ENCODE results near the gene APLN. TPM values are rescaled to one million over a fixed set of nuclear protein-coding genes. Genes with fewer than 3 reads are reported as not detected.

Gene APLN
- polyA plus RNA-seq, 1 donor (not counting 4 experiments of a cell fraction or from before 2014, with no cell fraction given): 1.8 TPM

GRCh38 chrX:129642641-129643040 is 12.1 kb downstream of the APLN start:
- no peak overlapping the region for H3K27ac ChIP-seq (ENCODE audit: control insufficient read depth, insufficient read depth, low read length)
- H3K79me2 ChIP-seq (ENCODE audit: control insufficient read depth, insufficient read depth, low read length): no peaks in the 10 kb centered on the region
- H4K20me1 ChIP-seq (ENCODE audit: control insufficient read depth, extremely low read depth, insufficient read depth, low read length): no peaks in the 10 kb centered on the region
- H3K9me1 ChIP-seq (ENCODE audit: control insufficient read depth, extremely low read depth, insufficient read depth, low read length): no peaks in the 10 kb centered on the region
- H3K9ac ChIP-seq (ENCODE audit: control insufficient read depth, extremely low read depth, insufficient read depth, low read length): no peak overlapping the region
- FAIRE-seq (no peak), DNase-seq (ENCODE audit: low read depth, low spot score) (no peak)
- H3K4me2 ChIP-seq (ENCODE audit: control insufficient read depth, extremely low read depth, insufficient read depth, low read depth, low read length): no peak overlapping the region
- dilution Hi-C loops (cut with MboI; ENCODE audit: extremely low pct_ligation_motif_present, low sequenced_read_pairs): no loop called here
- no peaks in the 10 kb centered on the region for H3K4me1 ChIP-seq (ENCODE audit: control insufficient read depth, extremely low read depth, insufficient read depth, low read length)
- no peak overlapping the region for H2AFZ ChIP-seq (ENCODE audit: control insufficient read depth, low read length)
- H3K36me3 ChIP-seq (ENCODE audit: control insufficient read depth in 2 of 2, extremely low read depth in 1 of 2, insufficient read depth in 2 of 2, low read length in 2 of 2): no peaks in the 10 kb centered on the region
- TF ChIP-seq CTCF (optimal IDR thresholded peaks at IDR 0.05 in 1 of 3, IDR thresholded peaks at IDR 0.05 in 1 of 3, conservative IDR thresholded peaks at IDR 0.05 in 1 of 3; ENCODE audit: extremely low read depth in 1 of 3, insufficient read depth in 2 of 3, low read length in 3 of 3): no peak
- no peak for TF ChIP-seq EZH2 (IDR thresholded peaks at IDR 0.05; ENCODE audit: low read length)
- H3K9me3 ChIP-seq (ENCODE audit: control insufficient read depth, low read depth, low read length): no peaks in the 10 kb centered on the region
- H3K4me3 ChIP-seq (ENCODE audit: control insufficient read depth in 2 of 3, extremely low read depth in 1 of 3, insufficient read depth in 2 of 3, low read depth in 1 of 3, low read length in 3 of 3): no peak overlapping the region
- peaks cover 5% of the 10 kb centered on the region for H3K27me3 ChIP-seq (ENCODE audit: control insufficient read depth, extremely low read depth, insufficient read depth, low read length)

DNA sequence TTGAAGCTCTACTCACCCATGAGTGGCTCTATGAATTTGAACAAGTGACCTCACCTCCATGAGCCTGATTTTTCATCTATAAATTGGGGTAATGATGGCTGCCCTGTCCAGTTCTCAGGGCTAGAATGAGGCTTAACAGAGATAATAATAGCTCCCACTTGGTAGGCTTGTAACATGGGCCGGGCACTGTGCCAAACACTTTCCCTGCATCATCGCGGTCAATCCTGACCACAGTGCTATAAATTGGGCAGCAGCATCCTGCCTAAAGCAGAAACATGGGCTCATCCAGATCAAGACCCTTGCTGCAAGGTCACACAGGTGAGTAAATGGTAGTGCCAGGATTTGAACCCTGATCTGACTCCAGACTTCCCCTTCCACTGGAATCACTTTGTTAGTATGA is 12.8 kb downstream of the APLN start:
- H3K9me1 ChIP-seq (ENCODE audit: control insufficient read depth, extremely low read depth, insufficient read depth, low read length): no peaks in the 10 kb centered on the region
- no peaks in the 10 kb centered on the region for H3K4me1 ChIP-seq (ENCODE audit: control insufficient read depth, extremely low read depth, insufficient read depth, low read length)
- H3K9ac ChIP-seq (ENCODE audit: control insufficient read depth, extremely low read depth, insufficient read depth, low read length): no peak overlapping the region
- H2AFZ ChIP-seq (ENCODE audit: control insufficient read depth, low read length): no peak overlapping the region
- no peaks in the 10 kb centered on the region for H4K20me1 ChIP-seq (ENCODE audit: control insufficient read depth, extremely low read depth, insufficient read depth, low read length)
- H3K27ac ChIP-seq (ENCODE audit: control insufficient read depth, insufficient read depth, low read length): no peak overlapping the region
- H3K9me3 ChIP-seq (ENCODE audit: control insufficient read depth, low read depth, low read length): no peaks in the 10 kb centered on the region
- H3K79me2 ChIP-seq (ENCODE audit: control insufficient read depth, insufficient read depth, low read length): no peaks in the 10 kb centered on the region
- H3K36me3 ChIP-seq (ENCODE audit: control insufficient read depth in 2 of 2, extremely low read depth in 1 of 2, insufficient read depth in 2 of 2, low read length in 2 of 2): no peaks in the 10 kb centered on the region
- no peak for DNase-seq (ENCODE audit: low read depth, low spot score)
- H3K4me2 ChIP-seq (ENCODE audit: control insufficient read depth, extremely low read depth, insufficient read depth, low read depth, low read length): no peak overlapping the region
- H3K4me3 ChIP-seq (ENCODE audit: control insufficient read depth in 2 of 3, extremely low read depth in 1 of 3, insufficient read depth in 2 of 3, low read depth in 1 of 3, low read length in 3 of 3): no peak overlapping the region
- dilution Hi-C loops (cut with MboI; ENCODE audit: extremely low pct_ligation_motif_present, low sequenced_read_pairs): no loop called here
- peaks cover 2% of the 10 kb centered on the region for H3K27me3 ChIP-seq (ENCODE audit: control insufficient read depth, extremely low read depth, insufficient read depth, low read length)
- TF ChIP-seq EZH2 (IDR thresholded peaks at IDR 0.05; ENCODE audit: low read length): no peak
- TF ChIP-seq CTCF (optimal IDR thresholded peaks at IDR 0.05 in 1 of 3, IDR thresholded peaks at IDR 0.05 in 1 of 3, conservative IDR thresholded peaks at IDR 0.05 in 1 of 3; ENCODE audit: extremely low read depth in 1 of 3, insufficient read depth in 2 of 3, low read length in 3 of 3): no peak
- no peak for FAIRE-seq

All from keratinocyte (primary cell).